ENCODE data around the gene GLB1L2.

The GLB1L2 gene

GRCh38 chr11:134347441-134347840, 15.7 kb downstream of the GLB1L2 start:
- no peak overlapping the region for H3K4me3 ChIP-seq (ENCODE audit: low read depth, low read length)
- no peak for DNase-seq (ENCODE audit: low read depth)
- TF ChIP-seq, protein P1, sequence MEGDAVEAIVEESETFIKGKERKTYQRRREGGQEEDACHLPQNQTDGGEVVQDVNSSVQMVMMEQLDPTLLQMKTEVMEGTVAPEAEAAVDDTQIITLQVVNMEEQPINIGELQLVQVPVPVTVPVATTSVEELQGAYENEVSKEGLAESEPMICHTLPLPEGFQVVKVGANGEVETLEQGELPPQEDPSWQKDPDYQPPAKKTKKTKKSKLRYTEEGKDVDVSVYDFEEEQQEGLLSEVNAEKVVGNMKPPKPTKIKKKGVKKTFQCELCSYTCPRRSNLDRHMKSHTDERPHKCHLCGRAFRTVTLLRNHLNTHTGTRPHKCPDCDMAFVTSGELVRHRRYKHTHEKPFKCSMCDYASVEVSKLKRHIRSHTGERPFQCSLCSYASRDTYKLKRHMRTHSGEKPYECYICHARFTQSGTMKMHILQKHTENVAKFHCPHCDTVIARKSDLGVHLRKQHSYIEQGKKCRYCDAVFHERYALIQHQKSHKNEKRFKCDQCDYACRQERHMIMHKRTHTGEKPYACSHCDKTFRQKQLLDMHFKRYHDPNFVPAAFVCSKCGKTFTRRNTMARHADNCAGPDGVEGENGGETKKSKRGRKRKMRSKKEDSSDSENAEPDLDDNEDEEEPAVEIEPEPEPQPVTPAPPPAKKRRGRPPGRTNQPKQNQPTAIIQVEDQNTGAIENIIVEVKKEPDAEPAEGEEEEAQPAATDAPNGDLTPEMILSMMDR (IDR thresholded peaks at IDR 0.05; ENCODE audit: low read depth, low read length): no peak
- TF ChIP-seq POLR2A (IDR thresholded peaks at IDR 0.05; ENCODE audit: extremely low read depth, insufficient read length) (no peak), MYC (IDR thresholded peaks at IDR 0.05; ENCODE audit: low read depth, low read length) (no peak)
- TF ChIP-seq, protein P2, sequence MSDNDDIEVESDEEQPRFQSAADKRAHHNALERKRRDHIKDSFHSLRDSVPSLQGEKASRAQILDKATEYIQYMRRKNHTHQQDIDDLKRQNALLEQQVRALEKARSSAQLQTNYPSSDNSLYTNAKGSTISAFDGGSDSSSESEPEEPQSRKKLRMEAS (IDR thresholded peaks at IDR 0.05; ENCODE audit: low read depth, low read length): no peak

DNA sequence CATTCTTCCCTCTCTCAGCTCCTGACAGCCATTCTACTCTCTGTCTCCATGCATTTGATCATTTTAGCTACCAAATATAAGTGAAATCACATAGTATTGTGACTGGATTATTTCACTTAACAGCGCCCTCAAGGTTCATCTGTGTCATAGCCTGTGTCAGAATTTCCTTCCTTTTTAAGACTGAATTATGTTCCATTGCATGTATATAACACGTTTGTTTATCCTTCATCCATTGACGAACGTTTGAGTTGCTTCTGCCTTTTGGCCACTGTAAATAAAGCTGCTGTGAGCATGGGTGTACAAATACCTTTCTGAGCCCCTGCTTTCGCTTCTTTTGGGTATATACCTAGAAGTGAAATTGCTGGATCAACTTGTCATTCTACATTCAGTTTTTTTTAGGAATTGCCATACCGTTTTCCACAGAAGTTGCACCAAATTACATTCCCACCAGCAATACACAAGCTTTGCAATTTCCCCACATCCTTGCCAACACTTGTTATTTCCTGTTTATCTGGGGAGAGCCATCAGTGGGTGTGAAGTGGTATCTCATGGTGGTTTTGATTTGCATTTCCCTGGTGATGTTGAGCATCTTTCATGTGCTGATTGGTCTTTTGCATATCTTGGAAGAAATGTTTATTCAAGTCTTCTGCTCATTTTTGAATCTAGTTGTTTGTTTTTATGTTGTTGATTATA, 17.5 kb downstream of the GLB1L2 start:
- DNase-seq (ENCODE audit: low read depth): no peak
- no peak overlapping the region for H3K4me3 ChIP-seq (ENCODE audit: low read depth, low read length)
- TF ChIP-seq MYC (IDR thresholded peaks at IDR 0.05; ENCODE audit: low read depth, low read length) (no peak), POLR2A (IDR thresholded peaks at IDR 0.05; ENCODE audit: extremely low read depth, insufficient read length) (no peak)
- TF ChIP-seq, protein P2 (IDR thresholded peaks at IDR 0.05; ENCODE audit: low read depth, low read length): no peak
- TF ChIP-seq, protein P1 (IDR thresholded peaks at IDR 0.05; ENCODE audit: low read depth, low read length): no peak

- TF ChIP-seq POLR2A (IDR thresholded peaks at IDR 0.05; ENCODE audit: extremely low read depth, insufficient read length) (no peak), MYC (IDR thresholded peaks at IDR 0.05; ENCODE audit: low read depth, low read length) (no peak)
- TF ChIP-seq, protein P1 (IDR thresholded peaks at IDR 0.05; ENCODE audit: low read depth, low read length): no peak
- TF ChIP-seq, protein P2 (IDR thresholded peaks at IDR 0.05; ENCODE audit: low read depth, low read length): no peak
- no peak overlapping the region for H3K4me3 ChIP-seq (ENCODE audit: low read depth, low read length)
Measured at GRCh38 chr11:134349802-134350355, 18.1 kb downstream of the GLB1L2 start.

DNA sequence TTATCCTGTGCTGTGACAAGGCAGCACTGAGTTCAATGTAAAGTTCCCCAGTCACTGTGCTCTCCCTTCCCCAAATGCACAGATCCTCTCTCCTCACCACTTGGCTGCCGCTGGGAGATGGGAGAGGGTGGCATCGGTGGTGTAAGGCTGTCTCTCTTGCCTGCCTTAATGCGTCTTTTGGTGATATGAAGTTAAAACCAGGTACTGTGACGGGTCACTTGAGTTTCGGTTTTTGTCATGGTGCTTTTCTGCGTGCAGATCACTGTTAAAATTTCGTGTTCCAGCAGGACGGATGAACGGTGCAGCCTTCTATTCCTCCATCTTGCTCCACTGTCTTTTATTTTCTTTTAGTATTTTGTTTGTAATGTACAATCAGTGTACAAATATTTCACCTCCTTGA, 18.6 kb downstream of the GLB1L2 start:
- TF ChIP-seq, protein P2 (IDR thresholded peaks at IDR 0.05; ENCODE audit: low read depth, low read length): no peak
- TF ChIP-seq POLR2A (IDR thresholded peaks at IDR 0.05; ENCODE audit: extremely low read depth, insufficient read length) (no peak), MYC (IDR thresholded peaks at IDR 0.05; ENCODE audit: low read depth, low read length) (no peak)
- TF ChIP-seq, protein P1 (IDR thresholded peaks at IDR 0.05; ENCODE audit: low read depth, low read length): no peak
- DNase-seq (ENCODE audit: low read depth): no peak

More at GRCh38 chr11:134349802-134350355, 18.1 kb downstream of the GLB1L2 start:
- DNase-seq (ENCODE audit: low read depth): no peak

GRCh38 chr11:134352111-134352510, 20.3 kb downstream of the GLB1L2 start:
- no peak overlapping the region for H3K4me3 ChIP-seq (ENCODE audit: low read depth, low read length)
- TF ChIP-seq, protein P1 (IDR thresholded peaks at IDR 0.05; ENCODE audit: low read depth, low read length): no peak
- TF ChIP-seq MYC (IDR thresholded peaks at IDR 0.05; ENCODE audit: low read depth, low read length) (no peak), POLR2A (IDR thresholded peaks at IDR 0.05; ENCODE audit: extremely low read depth, insufficient read length) (no peak)
- TF ChIP-seq, protein P2 (IDR thresholded peaks at IDR 0.05; ENCODE audit: low read depth, low read length): no peak
- DNase-seq (ENCODE audit: low read depth): no peak

More for the DNA sequence above, 18.6 kb downstream of the GLB1L2 start:
- H3K4me3 ChIP-seq (ENCODE audit: low read depth, low read length): no peak overlapping the region

All from NB4 (cell line).